Measurements from ENCODE around the gene PSMB5. TPM values are rescaled to one million over a fixed set of nuclear protein-coding genes. Genes with fewer than 3 reads are reported as not detected.

Gene PSMB5
- total RNA-seq, 1 donor from 2014 or later = 289 TPM

- Mint-ChIP-seq H3K9me3 (ENCODE audit: unreplicated experiment) (peaks cover 6% of the 10 kb centered on the region), H3K4me1 (ENCODE audit: low read depth, unreplicated experiment) (peaks cover 13% of the 10 kb centered on the region), H3K27me3 (ENCODE audit: unreplicated experiment) (peaks cover 21% of the 10 kb centered on the region), H3K4me3 (ENCODE audit: unreplicated experiment) (no peak overlapping the region), H3K36me3 (ENCODE audit: unreplicated experiment) (no peaks in the 10 kb centered on the region), H3K27ac (ENCODE audit: unreplicated experiment) (no peak overlapping the region)
- TF ChIP-seq, protein P1, sequence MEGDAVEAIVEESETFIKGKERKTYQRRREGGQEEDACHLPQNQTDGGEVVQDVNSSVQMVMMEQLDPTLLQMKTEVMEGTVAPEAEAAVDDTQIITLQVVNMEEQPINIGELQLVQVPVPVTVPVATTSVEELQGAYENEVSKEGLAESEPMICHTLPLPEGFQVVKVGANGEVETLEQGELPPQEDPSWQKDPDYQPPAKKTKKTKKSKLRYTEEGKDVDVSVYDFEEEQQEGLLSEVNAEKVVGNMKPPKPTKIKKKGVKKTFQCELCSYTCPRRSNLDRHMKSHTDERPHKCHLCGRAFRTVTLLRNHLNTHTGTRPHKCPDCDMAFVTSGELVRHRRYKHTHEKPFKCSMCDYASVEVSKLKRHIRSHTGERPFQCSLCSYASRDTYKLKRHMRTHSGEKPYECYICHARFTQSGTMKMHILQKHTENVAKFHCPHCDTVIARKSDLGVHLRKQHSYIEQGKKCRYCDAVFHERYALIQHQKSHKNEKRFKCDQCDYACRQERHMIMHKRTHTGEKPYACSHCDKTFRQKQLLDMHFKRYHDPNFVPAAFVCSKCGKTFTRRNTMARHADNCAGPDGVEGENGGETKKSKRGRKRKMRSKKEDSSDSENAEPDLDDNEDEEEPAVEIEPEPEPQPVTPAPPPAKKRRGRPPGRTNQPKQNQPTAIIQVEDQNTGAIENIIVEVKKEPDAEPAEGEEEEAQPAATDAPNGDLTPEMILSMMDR (IDR thresholded peaks at IDR 0.05; ENCODE audit: partially characterized antibody, unreplicated experiment) = no peak
- DNase-seq = no peak
These were observed 26.0 kb upstream of the PSMB5 start for GRCh38 chr14:23060536-23061260.

DNA sequence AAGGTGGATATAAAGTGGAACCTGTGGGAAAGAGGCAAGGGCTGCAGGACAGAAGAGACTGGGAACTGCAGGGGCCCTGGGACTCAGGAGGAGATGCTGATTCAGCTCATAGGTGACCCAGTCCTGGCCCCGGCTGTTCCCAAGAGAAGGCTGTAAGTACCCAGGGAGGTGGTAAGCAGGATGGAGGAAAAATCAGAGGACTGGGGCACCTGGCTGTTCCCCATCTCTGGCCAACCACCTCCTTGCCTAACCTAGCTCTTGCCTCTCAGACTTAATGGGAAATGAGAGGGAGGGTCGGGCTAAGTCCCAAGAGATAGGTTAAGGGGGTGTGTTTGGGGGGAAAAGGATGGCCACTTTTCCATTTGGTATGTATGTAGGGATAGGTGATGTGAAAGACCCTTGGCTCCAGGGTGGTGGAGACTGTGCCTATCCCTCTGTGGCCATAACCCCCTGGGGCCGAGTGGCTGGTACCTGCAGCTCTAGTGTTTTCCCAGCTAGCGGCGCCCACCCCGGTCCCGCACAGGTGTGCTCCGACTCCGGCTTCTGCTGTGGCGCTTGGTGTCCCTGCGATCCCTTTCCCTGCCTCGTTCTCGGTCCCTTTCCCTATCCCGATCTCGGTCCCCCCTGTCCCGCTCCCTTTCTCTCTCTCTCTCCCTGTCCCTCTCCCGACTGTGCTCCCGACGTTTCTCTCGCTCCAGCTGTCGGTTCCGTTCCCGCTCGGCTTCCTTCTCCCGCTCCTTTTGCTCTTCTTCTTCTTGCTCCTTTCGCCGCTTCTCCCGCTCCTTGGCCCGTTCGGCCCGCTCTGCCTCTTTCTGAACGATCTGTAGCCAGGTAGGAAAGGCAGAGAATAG is 24.2 kb upstream of the PSMB5 start:
- Mint-ChIP-seq H3K4me1 (ENCODE audit: low read depth, unreplicated experiment) (peaks cover 25% of the 10 kb centered on the region), H3K27ac (ENCODE audit: unreplicated experiment) (peak overlapping the region; percentile 30), H3K4me3 (ENCODE audit: unreplicated experiment) (peak overlapping the region; percentile 81), H3K27me3 (ENCODE audit: unreplicated experiment) (peaks cover 20% of the 10 kb centered on the region), H3K36me3 (ENCODE audit: unreplicated experiment) (no peaks in the 10 kb centered on the region), H3K9me3 (ENCODE audit: unreplicated experiment) (peaks cover 7% of the 10 kb centered on the region)
- TF ChIP-seq, protein P1 (IDR thresholded peaks at IDR 0.05; ENCODE audit: partially characterized antibody, unreplicated experiment) = no peak
- DNase-seq = no peak

GRCh38 chr14:23057757-23058653 is 23.3 kb upstream of the PSMB5 start:
- peak overlapping the region; percentile 81 for H3K4me3 Mint-ChIP-seq (ENCODE audit: unreplicated experiment)
- TF ChIP-seq, protein P1 (IDR thresholded peaks at IDR 0.05; ENCODE audit: partially characterized antibody, unreplicated experiment) = peak; percentile 96
- H3K27ac Mint-ChIP-seq (ENCODE audit: unreplicated experiment) = peak overlapping the region; percentile 77
- no peaks in the 10 kb centered on the region for H3K36me3 Mint-ChIP-seq (ENCODE audit: unreplicated experiment)
- peak; percentile 96 for DNase-seq
- peaks cover 20% of the 10 kb centered on the region for H3K27me3 Mint-ChIP-seq (ENCODE audit: unreplicated experiment)
- peaks cover 6% of the 10 kb centered on the region for H3K9me3 Mint-ChIP-seq (ENCODE audit: unreplicated experiment)
- H3K4me1 Mint-ChIP-seq (ENCODE audit: low read depth, unreplicated experiment) = peaks cover 33% of the 10 kb centered on the region

DNA sequence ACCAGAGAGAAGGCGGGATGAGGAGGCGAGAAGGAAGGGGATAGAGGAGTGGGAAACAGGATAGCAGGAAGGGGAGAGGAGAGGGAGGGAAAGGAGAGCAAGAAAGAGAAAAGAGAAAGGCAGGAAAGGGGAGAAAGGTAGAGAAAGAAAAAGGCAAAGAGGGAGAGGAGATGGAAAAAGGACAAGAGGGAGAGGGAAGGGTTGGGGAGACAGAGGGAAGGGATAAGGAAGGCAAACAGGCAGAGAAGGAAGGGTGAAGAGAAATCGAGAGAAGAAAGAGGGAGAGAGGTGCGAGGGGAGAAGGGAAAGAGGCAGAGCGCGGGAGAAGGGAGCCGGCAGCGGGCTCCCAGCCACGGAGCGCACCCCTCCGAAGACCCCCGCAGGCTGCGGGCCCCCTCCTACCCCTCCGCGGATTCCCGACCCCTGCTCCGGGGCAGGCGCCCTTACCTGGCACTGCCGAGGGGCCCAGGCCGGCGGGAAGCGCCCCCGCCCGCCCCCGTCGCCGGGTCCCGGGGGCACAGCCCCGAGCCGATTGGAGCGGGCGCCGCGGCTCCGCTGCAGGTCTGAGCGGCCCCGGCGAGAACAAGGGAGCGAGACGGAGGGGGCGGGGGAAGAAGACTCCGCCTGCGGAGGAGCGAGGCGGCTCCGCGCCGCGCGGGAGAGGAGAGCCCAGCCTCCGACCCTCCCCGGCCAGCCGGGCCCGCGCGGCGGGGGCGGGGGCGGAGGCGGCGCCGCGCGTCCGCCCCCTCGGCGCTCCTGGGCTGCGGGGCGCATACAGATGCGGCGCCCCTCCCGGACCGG is 22.5 kb upstream of the PSMB5 start, which contains the start of gene CDH24:
CDH24 (minus strand) TSS at position 565 of the 801 bp plus-strand sequence. CDS start 1,787 bp downstream, outside the sequence.
- Mint-ChIP-seq H3K4me1 (ENCODE audit: low read depth, unreplicated experiment) (peaks cover 38% of the 10 kb centered on the region), H3K27me3 (ENCODE audit: unreplicated experiment) (peaks cover 18% of the 10 kb centered on the region), H3K9me3 (ENCODE audit: unreplicated experiment) (peaks cover 11% of the 10 kb centered on the region), H3K36me3 (ENCODE audit: unreplicated experiment) (no peaks in the 10 kb centered on the region), H3K4me3 (ENCODE audit: unreplicated experiment) (peak within 1 kb of the TSS; percentile 94), H3K27ac (ENCODE audit: unreplicated experiment) (peak within 1 kb of the TSS; percentile 88)
- TF ChIP-seq, protein P1 (IDR thresholded peaks at IDR 0.05; ENCODE audit: partially characterized antibody, unreplicated experiment) = no peak
- DNase-seq = peak; percentile 86
